ENCODE measurements around the gene WAPL.

- TF ChIP-seq CTCF (conservative IDR thresholded peaks at IDR 0.05; ENCODE audit: low read length), result no peak
- TF ChIP-seq EZH2phosphoT487 (IDR thresholded peaks at IDR 0.05; ENCODE audit: borderline replicate concordance, low read depth, low read length), result no peak
Observed at GRCh38 chr10:86547296-86547695, 25.7 kb upstream of the WAPL start.
